ENCODE results near the gene CPEB3. TPM values are rescaled to one million over a fixed set of nuclear protein-coding genes. Genes with fewer than 3 reads are reported as not detected.

CPEB3 gene
- total and polyA plus RNA-seq, 12 donors = 1.6 to 13.4 (median 6.1) TPM

- DNase-seq = no peak
- Histone ChIP-seq H3K36me3 (replicated peaks in 1 of 2) (no peaks in the 10 kb centered on the region), H3K4me3 (no peak overlapping the region), H3K9me3 (replicated peaks in 1 of 3) (no peaks in the 10 kb centered on the region), H3K27me3 (no peaks in the 10 kb centered on the region), H3K27ac (no peak overlapping the region), H3K4me1 (replicated peaks in 1 of 2) (peaks cover 0 to 5% of the 10 kb centered on the region in 2 donors)
- intact Hi-C loops (cut with DNase I) = no loop called here
- no peak for TF ChIP-seq POLR2A (IDR thresholded peaks at IDR 0.05)
These were observed 23.5 kb downstream of the CPEB3 start for GRCh38 chr10:92267343-92267742.

- Histone ChIP-seq H3K36me3 (replicated peaks in 1 of 2) (no peaks in the 10 kb centered on the region), H3K9me3 (replicated peaks in 1 of 3) (no peaks in the 10 kb centered on the region), H3K27ac (no peak overlapping the region), H3K27me3 (no peaks in the 10 kb centered on the region), H3K4me3 (no peak overlapping the region), H3K4me1 (replicated peaks in 1 of 2) (peaks cover 0 to 5% of the 10 kb centered on the region in 2 donors)
- no peak for DNase-seq
- 81 to 100% (median 84%) methylated on average over 2 of the region's 2 CpGs for WGBS, 4 donors
- TF ChIP-seq CTCF (IDR thresholded peaks at IDR 0.05) = no peak
- no peak for TF ChIP-seq POLR2A (IDR thresholded peaks at IDR 0.05)
- intact Hi-C loops (cut with DNase I) = no loop called here
These were observed 25.1 kb downstream of the CPEB3 start for GRCh38 chr10:92265687-92266258.

GRCh38 chr10:92264249-92264648 is 26.6 kb downstream of the CPEB3 start:
- no peak overlapping the region for H3K4me3 ChIP-seq
- H3K36me3 ChIP-seq (replicated peaks in 1 of 2) = no peaks in the 10 kb centered on the region
- DNase-seq = no peak
- intact Hi-C loops (cut with DNase I) = no loop called here
- H3K27me3 ChIP-seq = no peaks in the 10 kb centered on the region
- no peak for TF ChIP-seq CTCF (IDR thresholded peaks at IDR 0.05)
- TF ChIP-seq POLR2A (IDR thresholded peaks at IDR 0.05) = no peak
- peaks cover 0 to 5% of the 10 kb centered on the region in 2 donors for H3K4me1 ChIP-seq (replicated peaks in 1 of 2)
- H3K27ac ChIP-seq = no peak overlapping the region
- WGBS, 4 donors = 100% methylated on average over 2 of the region's 2 CpGs
- H3K9me3 ChIP-seq (replicated peaks in 1 of 3) = no peaks in the 10 kb centered on the region

GRCh38 chr10:92263396-92263795 is 27.5 kb downstream of the CPEB3 start:
- no peak overlapping the region for H3K4me3 ChIP-seq

More at GRCh38 chr10:92263396-92263795, 27.5 kb downstream of the CPEB3 start:
- Histone ChIP-seq H3K36me3 (replicated peaks in 1 of 2) (no peaks in the 10 kb centered on the region), H3K27me3 (no peaks in the 10 kb centered on the region), H3K27ac (no peak overlapping the region), H3K4me1 (replicated peaks in 1 of 2) (peaks cover 0 to 5% of the 10 kb centered on the region in 2 donors), H3K9me3 (replicated peaks in 1 of 3) (no peaks in the 10 kb centered on the region)
- WGBS, 4 donors = 93 to 96% (median 94%) methylated on average over 2 of the region's 2 CpGs
- intact Hi-C loops (cut with DNase I) = no loop called here
- no peak for DNase-seq
- TF ChIP-seq POLR2A (IDR thresholded peaks at IDR 0.05) (no peak), CTCF (IDR thresholded peaks at IDR 0.05) (no peak)

All from adrenal gland (tissue), 12 donors.